Right renal pelvis (tissue), 4 donors: ENCODE data around the gene NLGN1. TPM values are rescaled to one million over a fixed set of nuclear protein-coding genes. Genes with fewer than 3 reads are reported as not detected.

ENCODE experiments used
- DNase-seq, 4 donors: peaks; one replicate each; pipeline ENCODE4 v3.0.0-alpha.2; 2013; ENCODE audit warnings: low read depth in 4 of 4, low spot score in 3 of 4, missing footprints in 1 of 4
- polyA plus RNA-seq, 4 donors: library from polyadenylated mRNA; unstranded; fragments of 120-200 nt; gene quantifications; one replicate each; pipeline ENCODE4 v1.2.1, GENCODE V29; 2013; ENCODE audit not compliant: insufficient read length in 4 of 4

The NLGN1 gene
- polyA plus RNA-seq, 4 donors = 1.8 to 3.8 (median 3.0) TPM

DNA sequence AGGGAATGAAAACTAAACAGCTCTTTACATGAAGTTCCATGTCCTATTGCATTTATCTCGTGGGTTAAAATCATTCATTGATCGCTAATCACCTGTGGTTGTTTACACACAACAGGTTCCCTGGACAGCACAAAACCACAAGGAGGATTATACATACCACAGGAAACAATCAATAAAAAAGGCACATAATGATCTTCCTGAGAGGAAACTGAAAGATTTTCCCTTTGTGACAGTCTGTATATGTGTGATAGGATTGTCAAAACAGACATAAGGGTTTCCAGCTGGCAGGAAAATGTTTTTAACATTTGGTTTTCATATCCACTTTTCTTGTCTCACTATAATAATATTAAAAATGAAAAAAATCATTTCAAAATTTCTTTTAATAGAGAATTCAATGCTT is 541.8 kb downstream of the NLGN1 start:
- DNase-seq = no peak

- DNase-seq = no peak
These were observed 545.7 kb downstream of the NLGN1 start for GRCh38 chr3:173943264-173943663.

- DNase-seq = no peak
These were observed 547.6 kb downstream of the NLGN1 start for GRCh38 chr3:173945170-173945569.

- no peak for DNase-seq
These were observed 548.3 kb downstream of the NLGN1 start for GRCh38 chr3:173945806-173946205.

GRCh38 chr3:173954647-173955046 is 557.1 kb downstream of the NLGN1 start:
- no peak for DNase-seq

DNA sequence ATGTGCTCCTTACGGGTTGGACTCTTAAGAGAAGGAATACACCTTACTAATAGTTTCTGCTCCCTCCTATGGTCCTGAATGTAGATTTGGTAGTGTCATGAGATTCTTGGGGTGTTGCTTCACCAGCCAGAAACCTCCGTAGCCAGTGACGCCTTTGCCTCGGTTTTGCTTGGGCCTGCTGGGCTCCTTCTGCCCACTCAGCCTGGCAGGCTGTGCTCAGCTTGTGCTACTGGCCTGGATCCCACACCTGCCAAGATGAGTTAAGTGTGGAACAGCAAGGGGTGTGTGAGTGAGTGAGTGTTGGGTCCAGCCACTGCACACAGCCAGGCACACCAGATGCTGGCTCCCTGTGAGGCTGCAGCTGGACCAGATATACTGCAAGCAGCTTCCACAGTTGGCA is 560.1 kb downstream of the NLGN1 start:
- DNase-seq = no peak

DNA sequence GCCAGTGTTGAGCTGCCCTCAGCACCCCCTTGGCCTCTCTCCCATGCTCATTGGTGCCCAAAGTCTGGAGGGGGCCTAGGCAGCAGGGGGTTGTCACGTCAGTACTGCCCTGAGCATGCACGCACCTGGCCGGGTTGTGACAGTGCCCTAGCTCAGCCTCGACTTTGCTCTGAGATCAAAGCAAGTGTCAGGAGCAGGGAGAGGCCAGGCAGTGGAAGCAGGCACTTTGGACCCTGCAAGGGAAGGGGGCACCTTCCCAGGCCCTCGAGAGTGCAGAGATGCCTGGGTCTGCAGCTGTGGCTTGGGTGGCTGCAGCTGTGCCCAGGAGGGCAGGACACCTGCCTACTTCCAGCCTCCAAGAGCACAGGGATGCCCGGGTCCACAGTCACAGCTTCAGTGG is 561.3 kb downstream of the NLGN1 start:
- DNase-seq = no peak

DNA sequence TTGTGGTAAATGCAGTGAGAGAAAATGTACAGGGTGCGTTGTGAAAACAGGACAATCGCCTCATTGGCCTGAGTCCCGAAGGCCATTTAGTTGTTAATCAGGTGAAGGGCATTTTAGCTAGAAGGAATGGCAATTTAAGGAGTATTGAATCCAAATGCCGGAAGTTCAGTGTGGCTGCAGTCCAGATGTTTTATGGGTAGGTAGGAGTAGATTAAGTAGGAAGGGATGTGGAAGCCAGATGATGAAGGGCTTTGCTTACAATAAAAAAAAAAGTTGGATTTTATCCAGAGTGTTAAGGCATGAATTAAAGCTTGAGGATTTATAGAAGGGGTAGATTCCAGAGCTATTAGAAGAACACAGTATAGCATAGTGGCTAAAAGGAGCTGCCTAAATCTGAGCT is 572.7 kb downstream of the NLGN1 start:
- peak in 3 of 4 donors; percentile 10 to 34 (median 12) for DNase-seq

DNA sequence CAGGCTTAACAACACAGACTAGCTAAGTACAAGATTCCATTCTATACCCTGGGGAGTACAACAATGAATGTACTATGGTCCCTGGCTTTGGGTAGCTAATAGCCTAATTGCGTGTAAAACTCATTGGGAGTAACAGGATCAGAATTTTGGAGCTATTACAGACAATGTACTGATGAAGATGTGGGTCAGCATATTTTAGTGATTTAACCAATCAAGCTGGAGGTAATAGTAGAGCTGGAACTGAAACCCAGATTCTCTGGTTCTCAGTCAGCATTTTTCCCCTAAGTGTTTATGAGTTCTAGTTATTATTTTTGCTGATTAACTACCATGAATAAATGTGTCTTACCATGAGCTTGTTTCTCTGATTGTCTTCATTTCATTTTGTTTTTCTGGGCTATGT is 578.7 kb downstream of the NLGN1 start:
- DNase-seq = no peak

GRCh38 chr3:173977747-173978146 is 580.2 kb downstream of the NLGN1 start:
- no peak for DNase-seq

DNA sequence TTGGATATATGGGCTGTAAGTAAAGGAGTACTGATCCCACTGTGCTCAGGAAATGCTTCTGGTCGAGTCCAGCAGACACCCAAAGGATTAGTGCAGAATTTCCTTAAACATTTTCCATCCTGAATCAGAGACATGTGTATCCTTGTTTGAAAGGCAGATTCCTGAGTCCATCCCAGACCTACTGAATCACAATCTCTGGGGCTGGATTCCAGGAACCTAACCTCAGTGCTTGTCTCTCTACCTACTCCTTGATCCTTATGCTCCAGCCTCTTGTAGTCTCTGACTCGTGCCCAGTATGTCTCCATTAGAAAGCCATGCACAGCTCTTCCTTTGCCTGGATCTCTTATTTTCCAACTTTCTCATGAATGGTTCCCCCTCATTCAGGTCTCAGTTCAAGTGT is 585.8 kb downstream of the NLGN1 start:
- no peak for DNase-seq

- DNase-seq = no peak
These were observed 589.4 kb downstream of the NLGN1 start for GRCh38 chr3:173986861-173987410.

- no peak for DNase-seq
These were observed 591.4 kb downstream of the NLGN1 start for GRCh38 chr3:173988909-173989308.

GRCh38 chr3:173992416-173992815 is 594.9 kb downstream of the NLGN1 start:
- DNase-seq = peak in 1 of 4 donors; percentile 8

GRCh38 chr3:173993299-173993698 is 595.8 kb downstream of the NLGN1 start:
- DNase-seq = peak in 3 of 4 donors; percentile 0 to 13 (median 10)

DNA sequence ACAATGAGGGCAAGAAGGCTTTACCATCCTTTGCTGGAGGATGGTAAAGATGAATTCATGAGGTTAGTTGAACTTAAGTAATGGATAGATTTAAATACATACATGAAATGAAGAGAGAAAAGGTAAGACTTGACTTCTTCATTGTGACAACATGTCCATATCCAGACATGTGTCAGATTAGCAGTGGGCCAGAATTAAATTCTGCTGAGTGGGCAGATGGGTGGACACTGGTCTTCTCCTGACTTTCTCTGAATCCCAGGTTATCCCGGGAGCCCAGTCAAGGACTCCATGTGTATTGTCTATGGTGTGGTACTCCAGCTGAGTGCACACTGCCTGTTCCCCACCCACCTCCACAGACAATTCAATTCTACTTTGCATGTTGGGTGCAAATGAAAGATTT is 603.1 kb downstream of the NLGN1 start:
- DNase-seq = no peak

DNA sequence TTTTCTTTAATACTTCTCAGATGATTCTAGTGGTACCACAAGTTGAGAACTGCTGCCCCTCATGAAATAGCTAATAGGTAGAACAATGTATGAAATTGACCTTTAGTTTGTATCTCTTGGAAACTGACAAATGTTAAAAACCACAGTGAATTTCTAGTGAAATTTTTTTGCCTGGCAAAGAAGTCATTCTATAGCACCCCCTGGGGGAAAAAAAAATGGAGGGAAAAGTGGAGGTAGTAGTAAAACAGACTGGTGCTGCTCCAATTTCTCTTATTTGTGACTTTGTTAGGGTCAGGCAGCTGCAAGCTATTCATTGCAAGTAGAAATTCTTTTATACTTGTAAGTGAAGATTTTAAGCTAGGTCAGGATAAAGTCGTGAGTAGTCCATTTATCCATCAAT is 605.0 kb downstream of the NLGN1 start:
- DNase-seq = no peak

GRCh38 chr3:174010907-174011306 is 613.4 kb downstream of the NLGN1 start:
- DNase-seq = no peak

DNA sequence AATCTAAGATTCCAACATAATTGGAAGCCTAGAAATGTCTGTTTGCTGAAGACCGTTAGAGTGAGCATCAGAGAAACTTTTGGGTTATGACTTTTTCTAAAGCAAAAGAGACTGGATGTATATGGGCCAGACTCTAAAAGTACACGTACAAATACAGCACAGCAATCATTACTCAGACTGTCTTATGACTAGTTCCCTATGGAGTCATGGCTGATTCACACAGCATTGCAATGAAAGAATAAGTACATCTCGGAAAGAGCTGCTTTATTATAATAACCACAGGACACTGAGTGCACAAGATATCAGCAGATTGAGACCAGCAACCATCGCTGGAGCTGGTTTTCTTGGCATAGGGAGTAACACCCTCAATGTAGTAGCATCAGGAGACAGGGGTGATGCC is 618.6 kb downstream of the NLGN1 start:
- DNase-seq = no peak

- DNase-seq = no peak
These were observed 622.6 kb downstream of the NLGN1 start for GRCh38 chr3:174020156-174020555.

DNA sequence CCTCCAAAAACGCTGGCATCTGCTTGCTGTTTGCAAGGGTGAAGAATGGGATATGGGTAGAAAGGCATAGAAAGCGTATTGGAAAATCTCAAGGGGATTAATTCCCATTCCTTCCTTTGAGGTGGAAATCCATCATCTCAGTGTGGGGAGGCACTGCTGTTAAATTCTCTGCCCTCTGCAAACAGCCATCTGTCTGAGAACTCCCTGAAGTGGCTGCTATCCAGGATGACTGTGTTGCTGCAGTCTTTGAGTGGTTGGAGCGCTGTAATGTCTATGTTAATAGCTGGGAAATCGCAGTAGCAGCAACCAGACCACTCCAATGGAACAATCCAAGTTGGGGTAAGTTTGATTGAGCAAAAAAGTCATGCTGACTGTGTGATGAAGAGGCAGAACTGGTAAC is 625.9 kb downstream of the NLGN1 start:
- DNase-seq = no peak

DNA sequence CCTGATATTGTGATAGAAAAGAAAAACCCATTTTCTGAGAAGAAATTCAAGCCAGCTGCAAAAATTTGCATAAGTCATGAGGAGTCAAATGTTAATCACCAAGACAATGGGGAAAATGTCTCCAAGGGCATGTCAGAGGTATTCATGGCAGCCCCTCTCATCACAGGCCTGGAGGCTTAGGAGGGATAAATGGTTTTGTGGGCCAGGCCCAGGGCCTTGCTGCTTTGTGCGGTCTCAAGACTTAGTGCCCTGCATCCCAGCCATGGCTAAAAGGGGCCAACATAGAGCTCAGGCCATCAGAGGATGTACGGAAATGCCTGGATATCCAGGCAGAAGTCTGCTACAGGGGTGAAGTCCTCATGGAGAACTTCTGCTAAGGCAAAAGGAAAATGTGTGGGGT is 631.1 kb downstream of the NLGN1 start:
- DNase-seq = no peak

DNA sequence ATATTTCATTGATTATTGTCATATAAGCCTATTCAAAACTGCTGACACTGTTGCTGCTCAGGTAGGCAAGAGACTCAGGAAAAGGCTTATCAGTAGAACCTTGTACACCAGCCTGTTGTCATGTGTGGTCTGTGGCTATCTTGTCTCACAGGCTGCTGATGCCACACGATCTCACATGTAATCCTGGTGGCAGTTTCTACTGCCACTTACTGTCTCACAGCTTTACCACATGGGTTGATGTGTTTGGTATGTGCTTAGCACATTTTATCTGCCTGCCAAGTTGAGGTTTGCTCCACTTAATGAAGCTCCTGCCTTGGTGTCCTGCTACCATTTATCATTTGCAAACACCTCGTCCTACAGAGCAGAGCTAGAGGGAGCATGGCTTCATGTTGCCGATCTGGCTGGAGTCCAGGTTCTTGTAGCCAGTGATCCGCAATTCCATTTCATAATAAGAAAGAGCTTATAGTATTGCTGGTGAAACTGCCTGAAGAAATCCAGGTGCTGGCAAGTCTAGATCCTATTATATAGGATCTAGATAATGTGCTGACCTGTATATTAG is 637.9 kb downstream of the NLGN1 start:
- DNase-seq = no peak
